Fibroblast of peridontal ligament (primary cell): ENCODE measurements around the gene NPHS1.
"Not testable (repeated sequence)": the region's sequence is repeated elsewhere in the genome, so short reads cannot be mapped to it uniquely, and the experiment has no call there.

Experiments
- DNase-seq: peaks from one replicate; pipeline ENCODE4 v3.0.0-alpha.2; 2010; ENCODE audit errors: extremely low read depth

The NPHS1 gene

DNA sequence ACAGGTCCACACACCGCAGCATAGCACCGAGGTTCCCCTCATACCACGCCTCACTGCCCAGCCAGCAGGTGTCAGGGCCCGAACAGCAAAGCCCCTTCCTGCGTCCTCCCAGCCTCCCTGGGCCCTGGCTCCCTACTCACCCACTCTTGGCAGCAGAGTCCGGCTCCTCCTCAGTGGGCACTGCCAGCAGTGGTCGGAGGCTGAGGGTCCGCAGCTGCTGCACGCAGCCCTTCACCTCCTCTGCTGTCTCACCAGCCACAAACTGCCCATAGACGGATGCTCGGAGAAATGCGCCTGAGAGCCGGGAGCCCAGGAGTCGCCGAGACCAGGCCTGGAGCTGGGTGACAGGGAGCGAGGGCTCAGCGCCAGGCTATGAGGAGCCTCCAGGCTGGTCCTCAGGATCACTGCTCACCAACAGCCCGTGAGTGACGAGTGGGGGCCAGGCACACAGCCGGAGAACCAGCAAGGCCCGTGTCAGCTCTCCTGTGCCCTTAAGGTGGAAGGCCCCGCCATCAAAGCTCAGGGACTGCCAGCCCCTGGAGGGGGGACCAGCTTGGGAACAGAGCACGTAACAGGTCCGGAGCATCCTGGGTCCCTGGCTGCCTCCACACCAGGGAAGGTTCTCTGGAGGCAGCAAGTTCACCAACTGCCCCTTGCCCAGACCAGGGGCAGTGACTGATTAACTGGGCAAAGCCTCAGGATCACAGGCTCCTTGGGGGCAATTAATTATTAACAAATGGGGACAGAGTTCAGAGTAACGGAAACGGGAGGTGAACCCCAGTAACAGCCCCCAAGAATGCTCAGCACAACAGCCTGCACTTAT lies 39.9 kb downstream of the NPHS1 start, which contains the start of gene PRODH2:
TSS of gene PRODH2 (minus strand) at position 626 of the 823 bp plus-strand sequence. CDS start at position 586, 40 bp downstream.
- no peak for DNase-seq

DNA sequence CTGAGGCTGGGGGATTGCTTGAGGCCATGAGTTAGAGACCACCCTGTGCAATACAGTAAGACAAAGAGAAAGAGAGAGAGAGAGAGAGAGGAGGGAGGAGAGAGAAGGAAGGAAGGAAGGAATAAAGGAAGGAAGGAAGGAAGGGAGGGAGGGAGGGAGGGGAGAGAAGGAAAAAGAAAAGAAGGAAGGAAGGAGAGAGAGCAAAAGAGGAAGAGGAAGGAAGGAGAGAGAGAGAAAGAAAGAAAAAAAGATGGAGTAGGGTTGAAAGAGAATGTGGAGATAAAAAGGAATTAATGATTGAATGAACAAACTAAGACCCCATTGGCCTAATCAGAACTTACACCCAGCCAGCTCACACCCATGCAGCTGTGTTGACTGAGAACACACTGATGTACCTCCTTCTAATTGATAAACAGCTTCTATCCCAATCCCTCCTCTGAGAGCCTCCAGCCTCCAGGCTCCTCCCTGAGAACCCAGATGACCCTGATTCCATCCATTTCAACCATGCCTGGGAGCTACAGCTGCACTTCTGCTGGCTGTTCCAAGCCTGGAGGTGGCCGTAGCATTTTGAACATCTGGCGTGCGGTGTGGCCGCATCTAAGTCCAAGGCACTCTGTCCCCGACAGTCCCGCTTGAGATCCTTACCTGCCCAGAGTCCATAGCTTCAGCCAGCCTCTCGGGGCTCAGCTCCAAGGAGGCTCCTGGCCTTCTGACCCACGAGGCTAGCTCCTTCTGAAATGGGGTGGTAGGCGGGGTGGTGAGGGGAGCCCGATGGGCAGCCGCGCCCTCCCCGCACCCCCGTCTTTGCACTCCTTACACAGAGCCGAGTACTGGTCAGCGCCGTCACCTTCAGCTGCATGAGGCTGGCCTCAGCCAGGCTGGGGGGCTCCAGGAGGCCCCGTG lies 40.7 kb downstream of the NPHS1 start:
- no peak for DNase-seq

- no peak for DNase-seq
These were observed 44.7 kb downstream of the NPHS1 start for GRCh38 chr19:35807633-35808032.

DNA sequence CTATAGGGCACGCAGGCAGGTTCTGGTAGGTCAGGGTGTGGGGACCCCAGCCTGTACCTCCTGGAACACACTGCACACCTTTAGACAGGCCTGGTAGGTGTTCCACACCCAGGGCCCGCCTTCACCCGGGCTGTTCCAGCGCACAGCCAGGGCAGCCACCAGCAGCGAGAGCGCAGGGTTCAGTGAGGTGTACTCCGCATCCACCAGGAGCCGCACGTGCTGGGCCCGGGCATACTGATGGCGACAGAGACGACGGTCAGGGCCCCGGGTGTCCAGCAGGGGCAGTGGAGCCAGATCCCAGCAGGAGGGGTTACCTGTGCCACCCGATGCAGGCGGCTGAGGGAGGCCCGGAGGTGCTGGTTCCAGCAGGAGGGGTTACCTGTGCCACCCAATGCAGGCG lies 45.7 kb downstream of the NPHS1 start:
- DNase-seq = no peak

DNA sequence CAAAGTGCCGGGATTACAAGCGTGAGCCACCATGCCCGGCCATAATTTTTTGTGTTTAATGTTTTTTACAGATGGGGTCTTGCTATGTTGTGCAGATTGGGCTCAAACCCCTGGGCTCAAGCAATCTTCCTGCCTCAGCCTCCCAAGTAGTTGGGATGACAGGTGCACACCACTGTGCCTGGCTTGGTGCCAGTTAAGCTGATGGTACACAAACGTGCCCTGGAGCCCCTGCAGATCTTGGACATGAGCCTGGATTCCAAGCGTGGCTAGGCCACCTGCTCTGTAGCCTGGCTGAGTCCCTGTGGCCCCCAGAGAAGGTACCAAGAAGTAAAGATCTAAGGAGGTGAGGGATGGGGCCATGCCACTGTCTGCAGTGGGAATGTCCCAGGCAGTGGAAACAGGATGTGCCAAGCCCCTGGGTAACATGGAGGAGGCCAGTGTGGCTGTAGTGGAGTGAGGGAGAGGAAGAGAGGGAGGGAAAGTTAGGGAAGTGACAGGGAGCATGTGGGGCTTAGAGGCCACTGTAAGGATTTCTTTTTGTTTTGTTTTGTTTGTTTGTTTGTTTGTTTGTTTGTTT lies 46.7 kb downstream of the NPHS1 start:
- no peak for DNase-seq

DNA sequence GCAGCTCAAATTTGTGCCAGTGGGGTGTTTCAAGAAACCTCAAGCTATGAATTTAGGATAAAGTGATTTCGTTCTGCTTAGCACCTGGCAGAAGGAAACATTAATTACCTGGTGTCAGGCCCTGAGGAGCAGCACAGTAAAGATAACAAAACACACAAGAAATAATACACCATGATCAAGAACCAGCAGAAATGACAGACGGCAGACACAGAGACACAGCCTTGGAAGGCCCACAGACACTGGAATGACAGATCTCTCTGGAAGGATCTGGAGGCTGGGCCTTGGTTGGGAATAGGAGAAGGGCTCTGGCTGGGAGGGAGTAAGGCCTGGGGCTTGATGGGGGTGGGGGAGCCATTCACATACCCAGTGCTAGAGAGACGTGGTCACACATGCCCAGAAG lies 50.5 kb downstream of the NPHS1 start:
- no peak for DNase-seq

GRCh38 chr19:35797663-35798062 lies 54.6 kb downstream of the NPHS1 start:
- DNase-seq = no peak

DNA sequence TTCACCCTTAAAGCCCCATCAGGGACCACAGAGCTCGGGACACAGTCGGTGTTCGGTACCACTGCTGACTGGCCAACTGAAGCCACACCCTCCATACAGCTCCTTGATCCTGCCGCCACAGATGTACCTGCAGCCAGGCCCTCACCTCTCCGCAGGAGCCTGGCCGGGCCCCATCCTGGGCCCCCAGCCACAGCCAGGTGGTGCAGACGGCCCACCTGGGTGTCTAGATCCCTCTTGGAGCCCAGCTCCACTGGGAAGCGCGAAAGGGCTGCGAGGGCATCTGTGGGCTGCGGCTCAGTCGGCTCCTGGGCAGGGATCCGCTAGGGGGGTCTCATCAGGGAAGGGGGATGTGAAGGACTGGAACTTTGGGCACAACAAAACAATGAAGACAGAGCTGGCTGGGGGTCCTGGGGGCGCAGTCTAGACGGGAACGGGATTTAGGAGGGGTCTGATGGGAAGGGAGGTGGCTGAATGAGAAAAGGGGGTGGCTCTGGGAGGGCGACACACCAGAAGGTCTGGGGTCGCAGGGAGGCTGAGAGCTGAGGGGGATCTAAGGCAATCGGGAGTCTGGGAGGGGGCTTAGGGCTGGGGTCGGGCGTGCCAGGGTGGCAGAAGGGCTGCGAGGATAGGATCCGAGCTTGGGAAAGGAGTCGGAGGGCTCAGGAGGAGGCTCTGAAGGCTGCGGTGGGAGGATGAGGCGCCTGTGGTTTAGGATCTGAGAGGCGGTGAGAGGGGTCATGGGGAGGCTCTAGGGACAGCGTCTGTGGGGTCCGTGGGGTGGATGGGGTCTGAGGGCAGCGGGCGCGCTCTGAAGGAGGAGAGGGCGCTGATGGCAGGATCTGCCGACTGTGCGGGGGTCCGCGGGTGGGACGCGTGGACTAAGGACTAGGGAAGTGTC lies 55.4 kb downstream of the NPHS1 start:
- no peak for DNase-seq

- not testable (repeated sequence) for DNase-seq
These were observed 56.7 kb downstream of the NPHS1 start for GRCh38 chr19:35795564-35795963.

DNA sequence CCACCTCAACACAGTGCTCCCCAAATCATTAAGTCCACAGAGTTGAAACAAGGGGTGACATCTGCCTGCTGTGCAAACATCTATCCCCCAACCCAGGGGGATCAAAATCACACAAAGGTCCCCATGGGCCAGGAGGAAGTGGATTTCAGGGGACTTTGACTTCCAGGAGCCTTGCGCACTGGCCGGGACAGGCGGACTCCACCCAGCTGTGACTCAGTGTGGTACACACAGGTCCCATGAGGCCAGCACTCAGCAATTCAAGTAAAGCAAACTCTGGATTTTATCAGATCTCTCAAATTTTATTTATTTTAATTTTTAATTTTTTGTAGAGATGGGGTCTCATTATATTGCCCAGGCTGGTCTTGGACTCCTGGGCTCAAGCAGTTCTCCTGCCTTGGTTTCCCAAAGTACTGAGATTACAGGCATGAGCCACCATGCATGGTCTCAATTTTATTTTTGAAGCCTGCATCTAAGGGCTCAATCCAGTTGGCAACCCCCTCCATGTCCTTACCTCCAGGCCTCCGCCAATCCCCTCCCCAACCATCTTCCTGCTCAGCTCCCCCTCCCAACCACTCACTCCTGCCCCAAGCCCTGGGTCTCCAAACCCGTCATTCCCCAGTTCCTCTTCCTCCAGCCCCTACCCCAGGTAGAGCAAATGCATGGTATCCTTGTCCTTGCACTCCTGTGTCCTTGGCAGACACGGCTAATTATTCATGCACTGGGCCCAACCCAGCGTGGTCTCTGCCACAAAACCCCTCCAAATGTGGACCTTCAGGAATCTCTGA lies 58.7 kb downstream of the NPHS1 start:
- DNase-seq = peak; percentile 41

GRCh38 chr19:35792888-35793287 lies 59.4 kb downstream of the NPHS1 start:
- no peak for DNase-seq

DNA sequence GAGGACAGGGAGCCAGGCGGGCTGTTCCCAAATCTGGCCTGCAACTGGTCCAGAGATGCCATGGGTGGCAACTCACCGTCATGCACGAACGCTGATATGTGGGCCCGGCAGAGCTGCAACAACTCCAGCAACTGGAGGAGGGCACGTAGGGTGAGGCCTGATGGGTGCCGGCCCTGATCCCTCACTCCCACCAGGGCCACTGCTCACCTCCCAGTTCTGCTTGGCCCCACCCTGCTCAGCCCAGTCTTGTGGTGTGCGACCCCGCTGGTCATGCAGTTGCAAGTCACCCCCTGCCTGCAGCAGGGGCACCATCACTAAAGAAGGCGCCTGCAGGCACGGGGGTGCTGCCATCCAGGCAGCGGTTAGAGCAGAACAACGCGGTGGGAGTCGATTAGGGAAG lies 60.0 kb downstream of the NPHS1 start:
- no peak for DNase-seq

- DNase-seq = no peak
These were observed 60.5 kb downstream of the NPHS1 start for GRCh38 chr19:35791814-35792279.

GRCh38 chr19:35790981-35791813 lies 61.1 kb downstream of the NPHS1 start:
- DNase-seq = no peak

GRCh38 chr19:35789978-35790944 lies 62.0 kb downstream of the NPHS1 start:
- DNase-seq = no peak

GRCh38 chr19:35789195-35789977 lies 62.9 kb downstream of the NPHS1 start:
- no peak for DNase-seq

DNA sequence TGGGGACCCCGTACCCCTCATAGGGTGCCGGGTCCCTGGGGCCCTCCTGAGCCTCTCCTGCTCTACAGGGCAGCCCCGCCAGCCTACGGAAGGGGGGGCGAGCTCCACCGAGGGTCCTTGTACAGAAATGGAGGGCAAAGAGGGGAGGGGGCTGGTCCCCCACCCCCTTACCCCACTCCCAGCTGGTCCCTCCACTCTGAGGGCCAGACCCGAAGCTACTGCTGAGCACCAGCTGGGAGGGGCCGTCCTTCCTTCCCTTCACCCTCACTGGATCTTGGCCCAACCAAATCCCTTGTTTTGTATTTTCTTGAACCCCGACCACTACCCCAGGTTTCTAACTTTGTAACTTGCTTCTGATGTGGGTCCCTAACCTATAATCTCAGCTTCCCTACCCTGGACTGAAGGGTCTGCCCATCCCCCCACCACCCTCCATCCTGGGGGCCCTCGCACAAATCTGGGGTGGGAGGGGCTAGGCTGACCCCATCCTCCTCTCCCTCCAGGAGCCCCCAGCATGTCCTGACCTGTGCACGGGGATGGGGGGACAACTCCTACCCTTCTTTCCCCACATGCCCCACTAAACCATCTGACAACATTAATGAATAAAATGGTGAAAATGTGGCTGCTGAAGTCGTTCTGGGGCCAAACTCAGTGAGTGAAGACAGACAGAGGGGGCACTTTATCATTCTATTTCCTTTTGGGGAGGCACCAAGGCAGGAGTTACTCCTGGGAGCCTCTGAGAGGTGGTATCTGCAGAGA lies 63.9 kb downstream of the NPHS1 start:
- DNase-seq = no peak
